HepG2 (cell line): Measurements from ENCODE around the gene SUPT6H. TPM values are rescaled to one million over a fixed set of nuclear protein-coding genes. Genes with fewer than 3 reads are reported as not detected.

Source experiments
- ASH2L ChIP-seq: fragments of 300-600, 200-600 bp; sonication (generic); IDR thresholded peaks from 2 replicates; pipeline ENCODE4 v1.7.0; 2017; ENCODE audit warnings: low read depth, mild to moderate bottlenecking, moderate library complexity, mixed read lengths, low read length; ENCODE audit not compliant: insufficient read length
- CEBPZ ChIP-seq: IDR thresholded peaks from 2 replicates; pipeline ENCODE4 v1.6.1; 2012; ENCODE audit warnings: low read length, improper control_type of control experiment
- CSRNP2 ChIP-seq: sonication (generic); formaldehyde crosslinking; conservative IDR thresholded peaks from 2 replicates; pipeline ENCODE4 v1.8.0; 2022; ENCODE audit warnings: low read depth, missing genetic modification reagents
- EEA1 ChIP-seq: sonication (generic); formaldehyde crosslinking; IDR thresholded peaks from 2 replicates; pipeline ENCODE4 v1.5.1; 2020; ENCODE audit warnings: mild to moderate bottlenecking, missing genetic modification reagents, borderline replicate concordance
- FUBP1 ChIP-seq: sonication (generic); formaldehyde crosslinking; IDR thresholded peaks from 2 replicates; pipeline ENCODE4 v1.5.1; 2020; ENCODE audit warnings: missing genetic modification reagents, mild to moderate bottlenecking, borderline replicate concordance
- GLI4 ChIP-seq: sonication (generic); formaldehyde crosslinking; IDR thresholded peaks from 2 replicates; pipeline ENCODE4 v1.5.1; 2020; ENCODE audit warnings: missing genetic modification reagents, mild to moderate bottlenecking, moderate library complexity, borderline replicate concordance
- MEF2D ChIP-seq: sonication (generic); formaldehyde crosslinking; IDR thresholded peaks from 2 replicates; pipeline ENCODE4 v1.5.1; 2020; ENCODE audit warnings: mild to moderate bottlenecking, missing genetic modification reagents
- POLR2G ChIP-seq: fragments of 200-400 bp; formaldehyde crosslinking; IDR thresholded peaks from 2 replicates; pipeline ENCODE4 v1.6.1; 2018; ENCODE audit warnings: mild to moderate bottlenecking, low read depth, low read length, moderate library complexity
- SAP130 ChIP-seq: IDR thresholded peaks from 2 replicates; pipeline ENCODE4 v1.6.1; 2016; ENCODE audit warnings: low read depth
- SCMH1 ChIP-seq: sonication (generic); formaldehyde crosslinking; IDR thresholded peaks from 2 replicates; pipeline ENCODE4 v1.9.0; 2021; ENCODE audit warnings: missing genetic modification reagents, mild to moderate bottlenecking, borderline replicate concordance
- TOPORS ChIP-seq: sonication (generic); formaldehyde crosslinking; IDR thresholded peaks from 2 replicates; pipeline ENCODE4 v1.8.0; 2023; ENCODE audit warnings: mild to moderate bottlenecking, missing genetic modification reagents
- ZEB1 ChIP-seq: IDR thresholded peaks from 2 replicates; pipeline ENCODE4 v1.6.1; 2012; ENCODE audit warnings: mild to moderate bottlenecking, low read depth, inconsistent platforms; ENCODE audit not compliant: insufficient replicate concordance
- ZNF230 ChIP-seq: sonication (generic); formaldehyde crosslinking; IDR thresholded peaks from 2 replicates; pipeline ENCODE4 v1.4.0; 2020; ENCODE audit warnings: mild to moderate bottlenecking, missing genetic modification reagents
- ZNF280D ChIP-seq: sonication (generic); formaldehyde crosslinking; IDR thresholded peaks from 2 replicates; pipeline ENCODE4 v1.5.1; 2020; ENCODE audit warnings: mild to moderate bottlenecking, missing genetic modification reagents
- ZNF282 ChIP-seq: fragments of 450-650 bp; IDR thresholded peaks from 2 replicates; pipeline ENCODE4 v1.6.1; 2018; ENCODE audit not compliant: partially characterized antibody
- ZNF546 ChIP-seq: sonication (generic); formaldehyde crosslinking; conservative IDR thresholded peaks from 2 replicates; pipeline ENCODE4 v1.8.1; 2023; ENCODE audit warnings: mild to moderate bottlenecking, missing genetic modification reagents
- ZNF784 ChIP-seq: sonication (generic); formaldehyde crosslinking; IDR thresholded peaks from 2 replicates; pipeline ENCODE4 v1.5.1; 2020; ENCODE audit warnings: missing genetic modification reagents, mild to moderate bottlenecking, borderline replicate concordance
- polyA plus RNA-seq, 8 experiments: library from polyadenylated mRNA; depleted of rRNA in 3 of 8; stranded (reverse) in 7 of 8; unstranded in 1 of 8; fragments of >200 nt; fragmentation: Illumina TruSeq in 4 of 8; extraction: Trizol in 4 of 8; gene quantifications; 2 replicates each; pipeline versions ENCODE4 v1.2.1 to v1.2.3, GENCODE V29; 2011 to 2016; ENCODE audit warnings: low read depth in 4 of 8, missing spikeins in 1 of 8, mixed read lengths in 1 of 8; ENCODE audit not compliant: insufficient read depth in 1 of 8
- total RNA-seq, 5 experiments: library from RNA; depleted of rRNA; stranded (reverse); fragments of >200 nt; fragmentation: Illumina TruSeq; extraction: Trizol; gene quantifications; 2 replicates each; pipeline ENCODE4 v1.2.3, GENCODE V29; 2016; ENCODE audit warnings: low read depth in 1 of 5

Gene SUPT6H
- total and polyA plus RNA-seq, 2 of the 13 experiments (the other 11 are each of a cell fraction or from before 2014, with no cell fraction given), result 32.7 to 39.9 TPM

- TF ChIP-seq POLR2G (peak; percentile 83), ZNF230 (CRISPR knock-in tag) (peak; percentile 17; the same call in 1 of the 2 replicates), ZEB1 (no peak), GLI4 (CRISPR knock-in tag) (no peak), FUBP1 (CRISPR knock-in tag) (no peak), TOPORS (CRISPR knock-in tag) (no peak), SAP130 (CRISPR knock-in tag) (peak; percentile 89), SCMH1 (CRISPR knock-in tag) (no peak), MEF2D (CRISPR knock-in tag) (no peak), EEA1 (CRISPR knock-in tag) (no peak; the same call in 1 of the 2 replicates), ZNF282 (no peak), CSRNP2 (CRISPR knock-in tag) (no peak), ZNF546 (CRISPR knock-in tag) (no peak), ZNF784 (no peak), ASH2L (peak; percentile 45), ZNF280D (CRISPR knock-in tag) (no peak), CEBPZ (no peak)
These were observed 83.2 kb downstream of the SUPT6H start (continued) for GRCh38 chr17:28744972-28745785.
